ENCODE data around the gene M1AP. TPM values are rescaled to one million over a fixed set of nuclear protein-coding genes. Genes with fewer than 3 reads are reported as not detected.
"Not testable (repeated sequence)": the region's sequence is repeated elsewhere in the genome, so short reads cannot be mapped to it uniquely, and the experiment has no call there.

M1AP gene
- total and polyA plus RNA-seq, 7 donors = 0.16 to 0.60 (median 0.33) TPM; not detected in 3

GRCh38 chr2:74562126-74562775 is 85.9 kb downstream of the M1AP start:
- Histone ChIP-seq H3K27me3 (peaks cover 0 to 8% (median 0%) of the 10 kb centered on the region in 3 donors), H3K4me3 (no peak overlapping the region), H3K4me1 (peaks cover 0 to 9% (median 1%) of the 10 kb centered on the region in 4 donors), H3K27ac (no peak overlapping the region), H3K36me3 (no peaks in the 10 kb centered on the region), H3K9me3 (no peaks in the 10 kb centered on the region)
- intact Hi-C loops (cut with DNase I) = no loop called here
- DNase-seq = no peak
- 86 to 88% methylated on average over 7 of the region's 7 CpGs for WGBS, 2 donors
- TF ChIP-seq CTCF (IDR thresholded peaks at IDR 0.05) (no peak), EP300 (IDR thresholded peaks at IDR 0.05) (no peak), POLR2AphosphoS5 (IDR thresholded peaks at IDR 0.05) (no peak), POLR2A (IDR thresholded peaks at IDR 0.05) (no peak)

GRCh38 chr2:74561022-74561421 is 87.1 kb downstream of the M1AP start:
- intact Hi-C loops (cut with DNase I); H3K27me3 ChIP-seq; H3K9me3 ChIP-seq; H3K36me3 ChIP-seq; DNase-seq; H3K27ac ChIP-seq; H3K4me1 ChIP-seq; H3K4me3 ChIP-seq: not testable (repeated sequence)
- WGBS, 2 donors = 95 to 98% methylated on average over 1 of the region's 1 CpG

- Histone ChIP-seq H3K4me1 (peaks cover 0 to 5% (median under 1%) of the 10 kb centered on the region in 4 donors), H3K27ac (no peak overlapping the region), H3K4me3 (no peak overlapping the region), H3K9me3 (no peaks in the 10 kb centered on the region), H3K27me3 (peaks cover 0 to 8% (median 0%) of the 10 kb centered on the region in 3 donors), H3K36me3 (no peaks in the 10 kb centered on the region)
- 78 to 84% methylated on average over 6 of the region's 6 CpGs for WGBS, 2 donors
- no peak for DNase-seq
- TF ChIP-seq EP300 (IDR thresholded peaks at IDR 0.05) (no peak), POLR2AphosphoS5 (IDR thresholded peaks at IDR 0.05) (no peak), CTCF (IDR thresholded peaks at IDR 0.05) (no peak), POLR2A (IDR thresholded peaks at IDR 0.05) (no peak)
- intact Hi-C loops (cut with DNase I) = no loop called here
Observed at GRCh38 chr2:74560591-74560990, 87.5 kb downstream of the M1AP start.

- TF ChIP-seq POLR2AphosphoS5 (IDR thresholded peaks at IDR 0.05) = no peak
- no peak for TF ChIP-seq EP300 (IDR thresholded peaks at IDR 0.05)
- TF ChIP-seq CTCF (IDR thresholded peaks at IDR 0.05) = no peak
- no peak for TF ChIP-seq POLR2A (IDR thresholded peaks at IDR 0.05)
- WGBS, 2 donors = 18 to 54% methylated on average over 5 of the region's 5 CpGs
- Histone ChIP-seq H3K4me1 (peaks cover 0 to 11% (median 5%) of the 10 kb centered on the region in 4 donors), H3K27ac (no peak overlapping the region), H3K27me3 (peaks cover 0 to 8% (median 0%) of the 10 kb centered on the region in 3 donors), H3K4me3 (no peak overlapping the region), H3K36me3 (no peaks in the 10 kb centered on the region), H3K9me3 (no peaks in the 10 kb centered on the region)
- intact Hi-C loops (cut with DNase I) = no loop called here
- no peak for DNase-seq
Observed at GRCh38 chr2:74559912-74560311, 88.2 kb downstream of the M1AP start.

GRCh38 chr2:74558284-74559230 is 89.6 kb downstream of the M1AP start:
- no peaks in the 10 kb centered on the region for H3K9me3 ChIP-seq
- H3K4me1 ChIP-seq = peaks cover 0 to 13% (median 7%) of the 10 kb centered on the region in 4 donors
- H3K4me3 ChIP-seq = no peak overlapping the region
- TF ChIP-seq CTCF (IDR thresholded peaks at IDR 0.05) (no peak), POLR2AphosphoS5 (IDR thresholded peaks at IDR 0.05) (no peak), EP300 (IDR thresholded peaks at IDR 0.05) (no peak), POLR2A (IDR thresholded peaks at IDR 0.05) (no peak)
- H3K27me3 ChIP-seq = peaks cover 0 to 8% (median 0%) of the 10 kb centered on the region in 3 donors
- intact Hi-C loops (cut with DNase I) = no loop called here
- DNase-seq = no peak
- 32 to 68% methylated on average over 7 of the region's 7 CpGs for WGBS, 2 donors
- no peaks in the 10 kb centered on the region for H3K36me3 ChIP-seq
- no peak overlapping the region for H3K27ac ChIP-seq

Data from sigmoid colon (tissue), 7 donors.